GM23248 (cell line): ENCODE measurements around the gene CYB5RL.

Experiments
- EZH2 ChIP-seq: fragments of 200-600 bp; sonication (generic); IDR thresholded peaks from 2 replicates; pipeline ENCODE4 v1.6.1; 2018; ENCODE audit warnings: antibody characterized with exemption, mild to moderate bottlenecking; ENCODE audit not compliant: insufficient read depth, poor library complexity, severe bottlenecking
- EZH2phosphoT487 ChIP-seq: fragments of 200-600 bp; sonication (generic); IDR thresholded peaks from 2 replicates; pipeline ENCODE4 v1.6.1; 2018; ENCODE audit warnings: antibody characterized with exemption, moderate library complexity, mild to moderate bottlenecking, low read depth; ENCODE audit not compliant: insufficient read depth

DNA sequence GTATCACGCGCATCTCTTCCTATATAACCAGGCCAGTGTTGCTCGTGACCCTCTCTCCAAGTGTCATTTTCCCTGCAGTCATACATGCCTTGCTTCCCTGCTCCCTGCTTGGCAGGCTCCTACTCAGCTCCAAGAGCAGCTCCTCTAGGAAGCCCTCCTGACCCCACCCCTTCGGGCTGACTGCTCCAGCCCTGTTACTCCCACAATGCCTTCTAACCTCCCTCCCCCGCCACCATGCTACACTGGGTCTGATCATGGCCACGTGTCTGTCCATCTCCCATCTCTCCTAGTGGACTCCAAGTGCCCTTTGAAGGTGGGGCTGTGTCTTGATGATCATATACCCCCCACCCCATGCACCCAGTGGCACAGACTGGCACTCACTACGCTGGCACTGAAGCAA, 44.8 kb upstream of the CYB5RL start:
- no peak for TF ChIP-seq EZH2phosphoT487
- no peak for TF ChIP-seq EZH2
